H9 (cell line): Measurements from ENCODE around the gene VAPA. TPM values are rescaled to one million over a fixed set of nuclear protein-coding genes. Genes with fewer than 3 reads are reported as not detected.

Experiments
- DNase-seq: peaks from one replicate; pipeline ENCODE4 v3.0.0-alpha.2; 2017
- H2AFZ ChIP-seq: one replicate; pipeline ENCODE4 v1.6.1; 2013; ENCODE audit warnings: mild to moderate bottlenecking, low read length, control low read depth, moderate library complexity
- H2AK5ac ChIP-seq: 2 replicates; pipeline ENCODE4 v1.6.1; 2013; ENCODE audit warnings: low read length, control low read depth, mixed read lengths; ENCODE audit not compliant: insufficient read length
- H2BK120ac ChIP-seq: one replicate; pipeline ENCODE4 v1.6.1; 2013; ENCODE audit warnings: low read depth, mild to moderate bottlenecking, low read length, control low read depth, inconsistent platforms; ENCODE audit not compliant: poor library complexity, severe bottlenecking
- H2BK12ac ChIP-seq: 2 replicates; pipeline ENCODE4 v1.6.1; 2013; ENCODE audit warnings: low read length, control low read depth, mixed read lengths, low read depth; ENCODE audit not compliant: insufficient read length
- H2BK15ac ChIP-seq: 2 replicates; pipeline ENCODE4 v1.6.1; 2013; ENCODE audit warnings: low read depth, low read length, control low read depth
- H2BK20ac ChIP-seq: one replicate; pipeline ENCODE4 v1.6.1; 2013; ENCODE audit warnings: low read depth, mild to moderate bottlenecking, low read length, control low read depth, inconsistent platforms; ENCODE audit not compliant: poor library complexity, severe bottlenecking
- H2BK5ac ChIP-seq: 2 replicates; pipeline ENCODE4 v1.6.1; 2013; ENCODE audit warnings: low read length, control low read depth, mixed read lengths; ENCODE audit not compliant: insufficient read length
- H3K14ac ChIP-seq: 2 replicates; pipeline ENCODE4 v1.6.1; 2013; ENCODE audit warnings: low read length, control low read depth; ENCODE audit not compliant: insufficient read depth
- H3K18ac ChIP-seq: 2 replicates; pipeline ENCODE4 v1.6.1; 2013; ENCODE audit warnings: low read depth, mild to moderate bottlenecking, mixed read lengths, low read length, control low read depth; ENCODE audit not compliant: insufficient read length
- H3K23ac ChIP-seq: 2 replicates; pipeline ENCODE4 v1.6.1; 2013; ENCODE audit warnings: low read length, control low read depth, mixed read lengths, low read depth; ENCODE audit not compliant: insufficient read length
- H3K23me2 ChIP-seq: 2 replicates; pipeline ENCODE4 v1.6.1; 2013; ENCODE audit warnings: low read depth, mild to moderate bottlenecking, mixed read lengths, low read length, control low read depth; ENCODE audit not compliant: insufficient read length, poor library complexity, severe bottlenecking
- H3K27ac ChIP-seq: 2 replicates; pipeline ENCODE4 v1.5.1; 2013; ENCODE audit warnings: low read length, control low read depth, mixed read lengths, low read depth; ENCODE audit not compliant: insufficient read length
- H3K27me3 ChIP-seq: 2 replicates; pipeline ENCODE4 v1.6.1; 2013; ENCODE audit warnings: low read length, control low read depth, inconsistent platforms; ENCODE audit not compliant: insufficient read depth
- H3K4ac ChIP-seq: 2 replicates; pipeline ENCODE4 v1.6.1; 2013; ENCODE audit warnings: low read depth, mild to moderate bottlenecking, control low read depth, inconsistent platforms, low read length, moderate library complexity
- H3K4me1 ChIP-seq: 2 replicates; pipeline ENCODE4 v1.6.1; 2013; ENCODE audit warnings: low read length, control low read depth, inconsistent platforms; ENCODE audit not compliant: insufficient read depth
- H3K4me2 ChIP-seq: 2 replicates; pipeline ENCODE4 v1.6.1; 2013; ENCODE audit warnings: low read length, control low read depth, mixed read lengths; ENCODE audit not compliant: insufficient read length, insufficient read depth
- H3K56ac ChIP-seq: 2 replicates; pipeline ENCODE4 v1.6.1; 2013; ENCODE audit warnings: low read depth, mild to moderate bottlenecking, mixed read lengths, low read length, control low read depth; ENCODE audit not compliant: insufficient read length
- H3K79me1 ChIP-seq: 2 replicates; pipeline ENCODE4 v1.6.1; 2013; ENCODE audit warnings: low read depth, mild to moderate bottlenecking, moderate library complexity, low read length, control low read depth, inconsistent platforms; ENCODE audit not compliant: insufficient read depth, poor library complexity, severe bottlenecking
- H3K79me2 ChIP-seq: 2 replicates; pipeline ENCODE4 v1.6.1; 2013; ENCODE audit warnings: low read length, control low read depth, inconsistent platforms; ENCODE audit not compliant: insufficient read depth
- H3K9ac ChIP-seq: 2 replicates; pipeline ENCODE4 v1.6.1; 2013; ENCODE audit warnings: low read length, control low read depth, mixed read lengths; ENCODE audit not compliant: insufficient read length; ENCODE audit errors: extremely low read depth
- H3K9me3 ChIP-seq: one replicate; pipeline ENCODE4 v1.6.1; 2013; ENCODE audit warnings: low read depth, low read length, inconsistent platforms; ENCODE audit not compliant: control insufficient read depth
- H3T11ph ChIP-seq: one replicate; pipeline ENCODE4 v1.6.1; 2013; ENCODE audit warnings: mild to moderate bottlenecking, low read length, control low read depth, inconsistent platforms
- H4K20me1 ChIP-seq: one replicate; pipeline ENCODE4 v1.6.1; 2013; ENCODE audit not compliant: control insufficient read depth, insufficient read length, insufficient read depth
- H4K5ac ChIP-seq: 2 replicates; pipeline ENCODE4 v1.6.1; 2013; ENCODE audit warnings: low read depth, mild to moderate bottlenecking, mixed read lengths, low read length, control low read depth; ENCODE audit not compliant: insufficient read length
- H4K8ac ChIP-seq: replicated peaks from 2 replicates; pipeline ENCODE4 v1.6.1; 2013; ENCODE audit warnings: low read length, control low read depth, mixed read lengths, low read depth; ENCODE audit not compliant: insufficient read length
- H4K91ac ChIP-seq: 2 replicates; pipeline ENCODE4 v1.6.1; 2013; ENCODE audit warnings: low read depth, mild to moderate bottlenecking, moderate library complexity, mixed read lengths, low read length, control low read depth; ENCODE audit not compliant: insufficient read length
- H3K27ac Mint-ChIP-seq, 3 experiments: 2 replicates in 2 of 3; 3 replicates in 1 of 3; pipeline ENCODE4 v1.8.0; 2020 to 2021; ENCODE audit warnings: mixed read lengths in 3 of 3, mild to moderate bottlenecking in 1 of 3, moderate library complexity in 1 of 3
- H3K27me3 Mint-ChIP-seq: 2 replicates; pipeline ENCODE4 v1.8.0; 2021; ENCODE audit warnings: low read depth, mild to moderate bottlenecking, moderate library complexity, mixed read lengths
- H3K36me3 Mint-ChIP-seq, 3 experiments: 2 replicates in 2 of 3; 3 replicates in 1 of 3; pipeline ENCODE4 v1.8.0; 2020 to 2021; ENCODE audit warnings: low read depth in 3 of 3, mixed read lengths in 3 of 3; ENCODE audit not compliant: insufficient read depth in 1 of 3
- H3K4me1 Mint-ChIP-seq, 2 experiments: 2 replicates each; pipeline ENCODE4 v1.8.0; 2020; ENCODE audit warnings: mixed read lengths in 2 of 2
- H3K4me3 Mint-ChIP-seq, 2 experiments: 2 replicates in 1 of 2; 3 replicates in 1 of 2; pipeline ENCODE4 v1.8.0; 2020 to 2021; ENCODE audit warnings: mild to moderate bottlenecking in 2 of 2, mixed read lengths in 2 of 2, moderate library complexity in 1 of 2
- H3K9me3 Mint-ChIP-seq, 2 experiments: 2 replicates in 1 of 2; 3 replicates in 1 of 2; pipeline ENCODE4 v1.8.0; 2020; ENCODE audit warnings: mild to moderate bottlenecking in 2 of 2, mixed read lengths in 2 of 2, moderate library complexity in 1 of 2
- CTCF ChIP-seq: fragments of 200-600 bp; sonication (generic); conservative IDR thresholded peaks from 3 replicates; pipeline ENCODE4 v1.8.0; 2021; ENCODE audit warnings: antibody characterized with exemption, mild to moderate bottlenecking
- WGBS: extraction: QIAGEN DNeasy Blood & Tissue Kit; methylation state at CpG from one replicate; pipeline ENCODE4 v1.1.7; 2013; ENCODE audit warnings: missing lambda C conversion rate, low lambda C conversion rate, mixed read lengths; ENCODE audit not compliant: insufficient read length; ENCODE audit errors: extremely low coverage; 5-methylcytosine and 5-hydroxymethylcytosine counted together
- total RNA-seq: library from RNA; stranded (reverse); gene quantifications from 2 replicates; pipeline ENCODE4 v1.2.1, GENCODE V29; 2021

The VAPA gene
- total RNA-seq, 1 experiment from 2014 or later, result 141 TPM

GRCh38 chr18:9986156-9986930 lies 72.5 kb downstream of the VAPA start:
- Histone ChIP-seq H2BK12ac (no peak overlapping the region), H3K14ac (no peak overlapping the region), H2BK120ac (no peak overlapping the region), H3K79me1 (no peaks in the 10 kb centered on the region), H3K56ac (no peak overlapping the region), H2AFZ (no peak overlapping the region), H3K9me3 (no peaks in the 10 kb centered on the region), H2BK15ac (no peak overlapping the region), H2AK5ac (no peak overlapping the region), H3K27me3 (no peaks in the 10 kb centered on the region), H3K4ac (no peak overlapping the region), H4K20me1 (no peaks in the 10 kb centered on the region), H3K79me2 (0 out of 2 replicates have a peak, but pooled peaks cover 1% of the 10 kb centered on the region), H4K5ac (no peak overlapping the region), H2BK20ac (no peak overlapping the region), H4K8ac (no peak overlapping the region), H3K27ac (no peak overlapping the region), H3T11ph (no peak overlapping the region), H4K91ac (no peak overlapping the region), H3K4me2 (no peak overlapping the region), H3K9ac (no peak overlapping the region), H3K23me2 (no peaks in the 10 kb centered on the region), H3K18ac (no peak overlapping the region), H3K4me1 (no peaks in the 10 kb centered on the region), H3K23ac (no peak overlapping the region), H2BK5ac (no peak overlapping the region)
- DNase-seq, result no peak
- peaks cover 6% of the 10 kb centered on the region for H3K27me3 Mint-ChIP-seq
- WGBS, result no CpG with 5 or more reads among the region's 17 CpGs
- TF ChIP-seq CTCF, result no peak
- H3K36me3 Mint-ChIP-seq, result peaks cover 0 to 9% (median 4%) of the 10 kb centered on the region in 3 experiments; a peak in 3 of 7 replicates
- no peak overlapping the region for H3K4me3 Mint-ChIP-seq
- H3K27ac Mint-ChIP-seq, result 0 out of 7 replicates have a peak overlapping the region, but pooled peaks of 1 of the 3 experiments have one; percentile 2
- peaks cover 0 to 4% of the 10 kb centered on the region in 2 experiments; a peak in 1 of 4 replicates for H3K4me1 Mint-ChIP-seq
- H3K9me3 Mint-ChIP-seq, result peaks cover 6 to 18% of the 10 kb centered on the region in 2 experiments; a peak in 4 of 5 replicates
